ENCODE results near the gene AGPAT3. TPM values are rescaled to one million over a fixed set of nuclear protein-coding genes. Genes with fewer than 3 reads are reported as not detected.

AGPAT3 gene
- total and polyA plus RNA-seq, 10 of the 15 experiments (the other 5 are each of a cell fraction or from before 2014, with no cell fraction given): 1.2 to 110 (median 30.8) TPM

GRCh38 chr21:44003307-44003966 lies 138.4 kb downstream of the AGPAT3 start:
- in situ Hi-C loops (cut with MboI): no loop called here
- H3K27me3 ChIP-seq (replicated peaks in 1 of 2; ENCODE audit: control insufficient read depth in 2 of 2, insufficient read depth in 2 of 2, low read length in 1 of 2): peaks cover 0 to 1% of the 10 kb centered on the region in 2 experiments; a peak in 1 of 4 replicates
- CTCF ChIA-PET: no interaction called here
- TF ChIP-seq, protein P1, sequence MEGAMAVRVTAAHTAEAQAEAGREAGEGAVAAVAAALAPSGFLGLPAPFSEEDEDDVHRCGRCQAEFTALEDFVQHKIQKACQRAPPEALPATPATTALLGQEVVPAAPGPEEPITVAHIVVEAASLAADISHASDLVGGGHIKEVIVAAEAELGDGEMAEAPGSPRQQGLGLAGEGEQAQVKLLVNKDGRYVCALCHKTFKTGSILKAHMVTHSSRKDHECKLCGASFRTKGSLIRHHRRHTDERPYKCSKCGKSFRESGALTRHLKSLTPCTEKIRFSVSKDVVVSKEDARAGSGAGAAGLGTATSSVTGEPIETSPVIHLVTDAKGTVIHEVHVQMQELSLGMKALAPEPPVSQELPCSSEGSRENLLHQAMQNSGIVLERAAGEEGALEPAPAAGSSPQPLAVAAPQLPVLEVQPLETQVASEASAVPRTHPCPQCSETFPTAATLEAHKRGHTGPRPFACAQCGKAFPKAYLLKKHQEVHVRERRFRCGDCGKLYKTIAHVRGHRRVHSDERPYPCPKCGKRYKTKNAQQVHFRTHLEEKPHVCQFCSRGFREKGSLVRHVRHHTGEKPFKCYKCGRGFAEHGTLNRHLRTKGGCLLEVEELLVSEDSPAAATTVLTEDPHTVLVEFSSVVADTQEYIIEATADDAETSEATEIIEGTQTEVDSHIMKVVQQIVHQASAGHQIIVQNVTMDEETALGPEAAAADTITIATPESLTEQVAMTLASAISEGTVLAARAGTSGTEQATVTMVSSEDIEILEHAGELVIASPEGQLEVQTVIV (IDR thresholded peaks at IDR 0.05; ENCODE audit: borderline replicate concordance, partially characterized antibody): no peak
- TF ChIP-seq GATAD2B (conservative IDR thresholded peaks at IDR 0.05; ENCODE audit: low read depth) (no peak), CEBPZ (IDR thresholded peaks at IDR 0.05; ENCODE audit: low read depth, low read length) (no peak), MAX (IDR thresholded peaks at IDR 0.05; ENCODE audit: low read depth, low read length) (no peak), ESRRA (IDR thresholded peaks at IDR 0.05; ENCODE audit: low read length) (no peak), CUX1 (IDR thresholded peaks at IDR 0.05; ENCODE audit: insufficient replicate concordance, low read depth, low read length) (no peak), ZBTB11 (CRISPR knock-in tag; IDR thresholded peaks at IDR 0.05) (no peak), NBN (IDR thresholded peaks at IDR 0.05) (no peak)

More at GRCh38 chr21:44003307-44003966, 138.4 kb downstream of the AGPAT3 start:
- Histone ChIP-seq H3K27ac (ENCODE audit: control insufficient read depth, insufficient read depth) (no peak overlapping the region), H3K4me1 (ENCODE audit: control insufficient read depth, insufficient read depth, low read length) (no peaks in the 10 kb centered on the region), H3K4me2 (ENCODE audit: control insufficient read depth, insufficient read depth) (no peak overlapping the region), H3K4me3 (no peak overlapping the region), H2AFZ (ENCODE audit: control insufficient read depth, low read depth, low read length) (no peak overlapping the region), H3K79me2 (ENCODE audit: control insufficient read depth, insufficient read depth, low read length) (no peaks in the 10 kb centered on the region), H3K9ac (ENCODE audit: control insufficient read depth, insufficient read depth, low read length) (no peak overlapping the region), H4K20me1 (ENCODE audit: control insufficient read depth, insufficient read depth) (no peaks in the 10 kb centered on the region), H3K36me3 (ENCODE audit: control insufficient read depth in 2 of 2, insufficient read depth in 2 of 2, low read length in 1 of 2) (no peaks in the 10 kb centered on the region), H3K9me3 (replicated peaks; ENCODE audit: control insufficient read depth, insufficient read depth, low read length) (no peaks in the 10 kb centered on the region)
- ChIA-PET RAD21 (ENCODE audit: unreplicated experiment) (no interaction called here), POLR2A (no interaction called here), SMC1A (ENCODE audit: uncharacterized antibody, unreplicated experiment) (no interaction called here)
- 58% methylated on average over 5 of the region's 5 CpGs for WGBS (ENCODE audit: insufficient coverage, insufficient replicate concordance, low lambda C conversion rate, missing lambda C conversion rate)
- BruUV-seq (replicated peaks): no TSS peak
- FAIRE-seq: no peak
- no peak for DNase-seq (ENCODE audit: low read depth, low spot score)
- no peak for ATAC-seq
- intact Hi-C loops (cut with micrococcal nuclease; ENCODE audit: unreplicated experiment): no loop called here
